Osteoblast (primary cell): ENCODE results near the gene PRKN. TPM values are rescaled to one million over a fixed set of nuclear protein-coding genes. Genes with fewer than 3 reads are reported as not detected.

Experiments
- DNase-seq: peaks from one replicate; pipeline ENCODE4 v3.0.0; 2011; ENCODE audit warnings: low spot score, mixed read lengths; ENCODE audit not compliant: insufficient read length; ENCODE audit errors: missing footprints
- H2AFZ ChIP-seq: 2 replicates; pipeline ENCODE4 v1.6.0; 2011; ENCODE audit warnings: mild to moderate bottlenecking, low read length
- H3K27ac ChIP-seq: 2 replicates; pipeline ENCODE4 v1.5.1; 2011; ENCODE audit warnings: mild to moderate bottlenecking, low read depth, low read length, moderate library complexity
- H3K27me3 ChIP-seq: 2 replicates; pipeline ENCODE4 v1.6.0; 2012; ENCODE audit warnings: mild to moderate bottlenecking, control low read depth, inconsistent platforms, low read length, moderate library complexity; ENCODE audit not compliant: insufficient read depth
- H3K36me3 ChIP-seq: 2 replicates; pipeline ENCODE4 v1.5.1; 2011; ENCODE audit warnings: mild to moderate bottlenecking, low read length, control low read depth, moderate library complexity; ENCODE audit not compliant: insufficient read depth
- H3K4me1 ChIP-seq: 2 replicates; pipeline ENCODE4 v1.5.1; 2011; ENCODE audit warnings: mild to moderate bottlenecking, low read length, control low read depth, moderate library complexity; ENCODE audit not compliant: insufficient read depth
- H3K4me2 ChIP-seq: 2 replicates; pipeline ENCODE4 v1.6.0; 2011; ENCODE audit warnings: mild to moderate bottlenecking, low read length; ENCODE audit not compliant: insufficient read depth
- H3K4me3 ChIP-seq: fragments of 200-600 bp; sonication (generic); 3 replicates; pipeline ENCODE4 v1.5.1; 2012; ENCODE audit warnings: mild to moderate bottlenecking, low read length, inconsistent platforms; ENCODE audit not compliant: insufficient read depth
- H3K79me2 ChIP-seq: 2 replicates; pipeline ENCODE4 v1.6.0; 2012; ENCODE audit warnings: mild to moderate bottlenecking, low read length, control low read depth, inconsistent platforms; ENCODE audit not compliant: insufficient read depth
- H3K9me3 ChIP-seq: 2 replicates; pipeline ENCODE4 v1.5.1; 2011; ENCODE audit warnings: low read depth, low read length, control low read depth
- H4K20me1 ChIP-seq: 2 replicates; pipeline ENCODE4 v1.6.0; 2012; ENCODE audit warnings: mild to moderate bottlenecking, low read length, control low read depth; ENCODE audit not compliant: insufficient read depth
- total RNA-seq: library from RNA; depleted of rRNA; stranded (reverse); fragments of >200 nt; gene quantifications from 2 replicates; pipeline ENCODE4 v1.2.3, GENCODE V29; 2012
- TF ChIP-seq, protein P1 (sequence below): IDR thresholded peaks from 2 replicates; pipeline ENCODE4 v1.5.1; 2011; ENCODE audit warnings: mild to moderate bottlenecking, low read depth, low read length, moderate library complexity; ENCODE audit errors: extremely low read depth

PRKN gene
- total RNA-seq, 1 donor = 2.9 TPM

DNA sequence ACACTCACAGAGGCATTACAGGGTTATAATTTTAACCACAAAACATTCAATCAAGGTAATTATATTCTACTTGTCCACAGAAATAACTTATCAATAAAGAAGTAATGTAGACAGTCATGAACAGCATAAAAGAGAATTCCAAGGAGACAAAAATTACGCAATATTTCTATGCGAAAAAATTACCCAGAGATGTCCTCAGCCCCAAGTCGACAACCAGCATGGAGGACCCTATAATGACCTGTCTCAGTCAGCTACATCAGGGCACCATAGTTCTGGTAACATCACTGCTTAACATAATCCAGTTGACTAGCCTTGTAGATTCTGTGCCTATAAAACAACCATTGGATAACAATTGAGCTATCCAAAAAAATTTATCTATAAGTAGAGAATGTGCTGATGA lies 579.8 kb downstream of the PRKN start:
- no peaks in the 10 kb centered on the region for H3K79me2 ChIP-seq
- DNase-seq = no peak
- no peak overlapping the region for H2AFZ ChIP-seq
- H3K27ac ChIP-seq = no peak overlapping the region
- H3K9me3 ChIP-seq = no peaks in the 10 kb centered on the region
- H3K36me3 ChIP-seq = no peaks in the 10 kb centered on the region
- H3K4me3 ChIP-seq = no peak overlapping the region
- H3K4me1 ChIP-seq = no peaks in the 10 kb centered on the region
- H3K27me3 ChIP-seq = no peaks in the 10 kb centered on the region
- TF ChIP-seq, protein P1, sequence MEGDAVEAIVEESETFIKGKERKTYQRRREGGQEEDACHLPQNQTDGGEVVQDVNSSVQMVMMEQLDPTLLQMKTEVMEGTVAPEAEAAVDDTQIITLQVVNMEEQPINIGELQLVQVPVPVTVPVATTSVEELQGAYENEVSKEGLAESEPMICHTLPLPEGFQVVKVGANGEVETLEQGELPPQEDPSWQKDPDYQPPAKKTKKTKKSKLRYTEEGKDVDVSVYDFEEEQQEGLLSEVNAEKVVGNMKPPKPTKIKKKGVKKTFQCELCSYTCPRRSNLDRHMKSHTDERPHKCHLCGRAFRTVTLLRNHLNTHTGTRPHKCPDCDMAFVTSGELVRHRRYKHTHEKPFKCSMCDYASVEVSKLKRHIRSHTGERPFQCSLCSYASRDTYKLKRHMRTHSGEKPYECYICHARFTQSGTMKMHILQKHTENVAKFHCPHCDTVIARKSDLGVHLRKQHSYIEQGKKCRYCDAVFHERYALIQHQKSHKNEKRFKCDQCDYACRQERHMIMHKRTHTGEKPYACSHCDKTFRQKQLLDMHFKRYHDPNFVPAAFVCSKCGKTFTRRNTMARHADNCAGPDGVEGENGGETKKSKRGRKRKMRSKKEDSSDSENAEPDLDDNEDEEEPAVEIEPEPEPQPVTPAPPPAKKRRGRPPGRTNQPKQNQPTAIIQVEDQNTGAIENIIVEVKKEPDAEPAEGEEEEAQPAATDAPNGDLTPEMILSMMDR = no peak
- H3K4me2 ChIP-seq = no peak overlapping the region
- no peaks in the 10 kb centered on the region for H4K20me1 ChIP-seq

DNA sequence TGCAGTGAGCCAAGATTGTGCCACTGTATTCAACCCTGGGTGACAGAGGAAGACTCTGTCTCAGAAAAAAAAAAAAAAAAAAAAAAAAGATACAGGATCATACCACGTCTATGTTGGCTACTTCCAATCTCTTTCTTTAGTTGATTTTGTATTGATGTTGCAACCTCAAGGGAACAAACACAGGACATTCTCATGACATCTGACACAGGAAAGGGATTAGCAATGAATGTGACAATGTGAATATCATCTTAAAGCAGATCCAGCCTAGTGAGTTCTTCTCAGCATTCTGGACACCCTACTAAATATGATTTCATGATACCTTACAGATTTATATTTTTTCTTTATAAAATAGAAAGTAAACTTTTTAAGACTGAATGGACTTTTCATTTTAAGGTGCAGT lies 580.3 kb downstream of the PRKN start:
- Histone ChIP-seq H3K4me1 (no peaks in the 10 kb centered on the region), H3K79me2 (no peaks in the 10 kb centered on the region), H3K36me3 (no peaks in the 10 kb centered on the region), H3K4me3 (no peak overlapping the region), H4K20me1 (no peaks in the 10 kb centered on the region), H3K27ac (no peak overlapping the region), H3K4me2 (no peak overlapping the region), H3K27me3 (no peaks in the 10 kb centered on the region), H2AFZ (no peak overlapping the region), H3K9me3 (no peaks in the 10 kb centered on the region)
- no peak for DNase-seq
- TF ChIP-seq, protein P1 = no peak

DNA sequence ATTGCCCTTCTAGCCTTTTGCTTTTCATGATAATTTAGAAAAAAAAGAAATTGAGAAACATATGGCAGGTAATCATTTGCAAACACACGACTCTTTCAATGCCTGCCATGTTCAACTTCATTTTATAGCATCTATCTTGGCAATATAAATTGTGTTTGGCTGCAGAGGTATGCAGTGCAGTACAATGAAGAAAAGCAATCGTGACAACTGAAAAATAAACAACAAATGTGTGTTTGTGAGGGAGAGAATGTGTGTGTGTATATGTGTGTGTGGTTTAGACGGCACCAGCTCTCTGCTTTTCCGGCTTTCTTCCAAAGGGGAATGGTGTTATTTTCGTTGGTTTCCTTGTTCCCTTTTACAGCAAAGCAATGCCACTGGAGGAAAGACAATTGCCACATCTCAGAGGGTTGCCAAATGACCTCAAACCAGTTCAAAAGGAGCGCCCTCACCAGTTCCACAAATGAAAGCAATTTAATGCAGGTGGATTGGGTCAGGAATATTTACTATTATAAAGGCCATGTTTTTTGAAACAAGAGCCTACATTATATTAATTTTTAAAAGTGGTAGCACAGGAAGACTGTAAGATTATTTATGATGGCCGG lies 587.2 kb downstream of the PRKN start:
- Histone ChIP-seq H3K4me2 (no peak overlapping the region), H3K27ac (no peak overlapping the region), H4K20me1 (no peaks in the 10 kb centered on the region), H3K9me3 (peaks cover 4% of the 10 kb centered on the region), H3K36me3 (no peaks in the 10 kb centered on the region), H3K27me3 (no peaks in the 10 kb centered on the region), H2AFZ (no peak overlapping the region), H3K4me3 (no peak overlapping the region), H3K79me2 (no peaks in the 10 kb centered on the region), H3K4me1 (no peaks in the 10 kb centered on the region)
- no peak for DNase-seq
- TF ChIP-seq, protein P1 = no peak

DNA sequence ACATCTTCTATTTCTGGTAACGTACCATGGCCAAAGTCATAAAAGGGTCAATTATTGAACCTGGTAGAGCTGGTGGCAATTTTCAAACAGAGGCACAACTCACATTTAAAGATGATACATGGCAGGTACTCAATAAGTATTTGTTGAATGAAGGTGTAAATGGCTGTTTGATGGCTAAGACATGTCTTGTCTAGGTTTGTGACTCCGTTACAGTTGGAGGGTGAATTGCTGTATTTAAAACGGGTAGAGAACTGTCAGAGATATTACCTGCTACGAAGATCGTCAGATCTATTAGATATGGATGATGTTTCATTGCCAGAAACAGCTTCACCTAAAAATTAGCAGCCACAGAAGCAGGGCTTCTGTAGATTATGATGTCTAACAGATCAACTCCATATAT lies 601.9 kb downstream of the PRKN start:
- Histone ChIP-seq H3K79me2 (no peaks in the 10 kb centered on the region), H3K36me3 (no peaks in the 10 kb centered on the region), H3K4me1 (no peaks in the 10 kb centered on the region), H3K27ac (no peak overlapping the region), H3K27me3 (no peaks in the 10 kb centered on the region), H3K9me3 (no peaks in the 10 kb centered on the region), H4K20me1 (no peaks in the 10 kb centered on the region), H2AFZ (no peak overlapping the region), H3K4me2 (no peak overlapping the region), H3K4me3 (no peak overlapping the region)
- TF ChIP-seq, protein P1 = no peak
- no peak for DNase-seq
